GM19463 (cell line): ENCODE measurements around the gene PRDM5.
A peak's percentile ranks its signal among the peaks of the same experiment; 100 is the strongest.
"Not testable (repeated sequence)": the region's sequence is repeated elsewhere in the genome, so short reads cannot be mapped to it uniquely, and the experiment has no call there.

Source experiments
- ATAC-seq: cut with Tn5 transposase; IDR thresholded peaks from one replicate; pipeline ENCODE4 v1.9.1; 2021; ENCODE audit warnings: mild to moderate bottlenecking, moderate library complexity; ENCODE audit not compliant: unreplicated experiment

The PRDM5 gene

GRCh38 chr4:120761070-120761469 is 161.5 kb downstream of the PRDM5 start:
- ATAC-seq = no peak

GRCh38 chr4:120760047-120760446 is 162.5 kb downstream of the PRDM5 start:
- ATAC-seq = no peak

GRCh38 chr4:120755864-120756263 is 166.7 kb downstream of the PRDM5 start:
- no peak for ATAC-seq

GRCh38 chr4:120754590-120754989 is 167.9 kb downstream of the PRDM5 start:
- ATAC-seq = no peak

- ATAC-seq = no peak
These were observed 168.7 kb downstream of the PRDM5 start for GRCh38 chr4:120753854-120754253.

GRCh38 chr4:120750152-120750525 is 172.4 kb downstream of the PRDM5 start:
- no peak for ATAC-seq

GRCh38 chr4:120749445-120750151 is 172.9 kb downstream of the PRDM5 start:
- peak; percentile 94 for ATAC-seq

GRCh38 chr4:120741636-120742035 is 180.9 kb downstream of the PRDM5 start:
- not testable (repeated sequence) for ATAC-seq

- ATAC-seq = no peak
These were observed 186.2 kb downstream of the PRDM5 start for GRCh38 chr4:120736312-120736711.

GRCh38 chr4:120733968-120734367 is 188.6 kb downstream of the PRDM5 start:
- ATAC-seq = no peak

GRCh38 chr4:120733054-120733453 is 189.5 kb downstream of the PRDM5 start:
- no peak for ATAC-seq

- no peak for ATAC-seq
These were observed 191.0 kb downstream of the PRDM5 start for GRCh38 chr4:120731561-120731960.

- no peak for ATAC-seq
These were observed 191.7 kb downstream of the PRDM5 start for GRCh38 chr4:120730777-120731320.

GRCh38 chr4:120728892-120729675 is 193.4 kb downstream of the PRDM5 start:
- no peak for ATAC-seq

GRCh38 chr4:120725639-120726580 is 196.6 kb downstream of the PRDM5 start:
- ATAC-seq = no peak

- no peak for ATAC-seq
These were observed 197.9 kb downstream of the PRDM5 start for GRCh38 chr4:120724656-120725055.

- no peak for ATAC-seq
These were observed 198.5 kb downstream of the PRDM5 start for GRCh38 chr4:120723986-120724385.

- ATAC-seq = no peak
These were observed 199.4 kb downstream of the PRDM5 start for GRCh38 chr4:120723105-120723504.

GRCh38 chr4:120722655-120723054 is 199.9 kb downstream of the PRDM5 start:
- no peak for ATAC-seq

GRCh38 chr4:120720354-120720934 is 202.1 kb downstream of the PRDM5 start:
- ATAC-seq = no peak
